Activated CD8-positive, alpha-beta T cell treated with anti-CD3 and anti-CD28 coated beads for 36 hours (primary cell): ENCODE results near the gene ZNF684. TPM values are rescaled to one million over a fixed set of nuclear protein-coding genes. Genes with fewer than 3 reads are reported as not detected.
"Not testable (repeated sequence)": the region's sequence is repeated elsewhere in the genome, so short reads cannot be mapped to it uniquely, and the experiment has no call there.

Experiments used
- ATAC-seq: fragments of 200-7000 bp; cut with Tn5 transposase; one replicate; pipeline ENCODE4 v1.10.0; 2021; ENCODE audit warnings: mild to moderate bottlenecking, moderate library complexity
- CTCF ChIA-PET: fragments of 350-600 bp; sonication (Branson Sonifier 250); formaldehyde crosslinking; loops from one replicate; lab custom pipeline; 2021; ENCODE audit warnings: antibody characterized with exemption; lab: Charles Lee
- POLR2A ChIA-PET: fragments of 350-600 bp; sonication (Branson Sonifier 250); formaldehyde crosslinking; loops from one replicate; lab custom pipeline; 2021; ENCODE audit warnings: antibody characterized with exemption; lab: Charles Lee
- DNase-seq: peaks from one replicate; pipeline ENCODE4 v3.0.0-alpha.2; 2020
- H3K27ac Mint-ChIP-seq: one replicate; pipeline ENCODE4 v1.8.0; 2021; ENCODE audit warnings: mild to moderate bottlenecking, mixed read lengths
- H3K27me3 Mint-ChIP-seq: one replicate; pipeline ENCODE4 v1.8.0; 2021; ENCODE audit warnings: mixed read lengths
- H3K36me3 Mint-ChIP-seq: one replicate; pipeline ENCODE4 v1.8.0; 2021; ENCODE audit warnings: low read depth, mixed read lengths
- H3K4me1 Mint-ChIP-seq: one replicate; pipeline ENCODE4 v1.8.0; 2021; ENCODE audit warnings: low read depth, mixed read lengths
- H3K4me3 Mint-ChIP-seq: one replicate; pipeline ENCODE4 v1.8.0; 2021; ENCODE audit warnings: mild to moderate bottlenecking, moderate library complexity, mixed read lengths
- H3K9me3 Mint-ChIP-seq: one replicate; pipeline ENCODE4 v1.8.0; 2021; ENCODE audit warnings: mixed read lengths
- CTCF ChIP-seq: fragments of 200-600 bp; IDR thresholded peaks from one replicate; pipeline ENCODE4 v1.8.0; 2022; ENCODE audit warnings: antibody characterized with exemption, mild to moderate bottlenecking
- intact Hi-C: fragments of 100-400 bp; cut with micrococcal nuclease; formaldehyde crosslinking; loops from one replicate; pipeline ENCODE4 v1.10.0; 2022
- total RNA-seq, 2 experiments: library from RNA; stranded (reverse); gene quantifications; one replicate each; pipeline ENCODE4 v1.2.3, GENCODE V29; 2021

ZNF684 gene
- 1 to 10 TPM; 4.2 to 4.4 TPM for total RNA-seq

- no peak for TF ChIP-seq CTCF
- intact Hi-C loops, result no loop called here
- peak within 1 kb of the TSS; percentile 93 for H3K4me3 Mint-ChIP-seq
- H3K9me3 Mint-ChIP-seq, result peaks cover 1% of the 10 kb centered on the region
- peak within 1 kb of the TSS; percentile 88 for H3K27ac Mint-ChIP-seq
- H3K36me3 Mint-ChIP-seq, result peaks cover 22% of the 10 kb centered on the region
- H3K27me3 Mint-ChIP-seq, result peaks cover 7% of the 10 kb centered on the region
- peak; percentile 91 for DNase-seq
- H3K4me1 Mint-ChIP-seq, result peaks cover 14% of the 10 kb centered on the region
- peak; percentile 98 for ATAC-seq
- POLR2A ChIA-PET, result interaction anchor here (0.6 to 1.7 kb wide), 6 partner anchors 17 to 449 kb away, joined by 3 to 5 read pairs (median 4); partner anchors contain the start of gene EXO5
- CTCF ChIA-PET, result interaction anchor here (1.0 to 2.9 kb wide), 14 partner anchors 10 to 421 kb away, joined by 3 to 23 read pairs (median 5); no protein-coding TSS in a partner anchor
These were observed at the start of gene ZNF684 for GRCh38 chr1:40531381-40532061. Gene ZNF684, plus strand, starts transcription at chr1:40531637. Its CDS starts 1,530 bp downstream, at chr1:40533167.

GRCh38 chr1:40495315-40495903, 36.0 kb upstream of the ZNF684 start:
- TF ChIP-seq CTCF, result no peak
- ATAC-seq (no peak), DNase-seq (no peak)
- Mint-ChIP-seq H3K9me3 (peaks cover 63% of the 10 kb centered on the region), H3K27ac (no peak overlapping the region), H3K4me1 (peaks cover 2% of the 10 kb centered on the region), H3K27me3 (no peaks in the 10 kb centered on the region), H3K36me3 (peaks cover 77% of the 10 kb centered on the region), H3K4me3 (no peak overlapping the region)
- POLR2A ChIA-PET, result no interaction called here
- CTCF ChIA-PET, result no interaction called here
- intact Hi-C loops, result no loop called here

- CTCF ChIA-PET, result interaction anchor here (0.9 kb wide), 1 partner anchor 30 kb away, joined by 4 read pairs; no protein-coding TSS in a partner anchor
- Mint-ChIP-seq H3K36me3 (peaks cover 69% of the 10 kb centered on the region), H3K9me3 (peaks cover 57% of the 10 kb centered on the region)
- not testable (repeated sequence) for ATAC-seq, H3K27ac Mint-ChIP-seq, H3K4me1 Mint-ChIP-seq, DNase-seq, H3K4me3 Mint-ChIP-seq, H3K27me3 Mint-ChIP-seq
- intact Hi-C loops, result loop anchor here (10.0 kb wide), 1 partner anchor 48 kb away; the partner anchor contains the start of gene ZFP69B
- POLR2A ChIA-PET, result interaction anchor here (0.8 to 1.5 kb wide), 3 partner anchors 9 to 25 kb away, joined by 3 read pairs; no protein-coding TSS in a partner anchor
These were observed 28.8 kb upstream of the ZNF684 start for GRCh38 chr1:40502651-40503050.

- DNase-seq (no peak), ATAC-seq (no peak)
- intact Hi-C loops, result loop anchor here (10.0 kb wide), 1 partner anchor 53 kb away; the partner anchor contains the start of gene ZFP69B
- no peaks in the 10 kb centered on the region for H3K27me3 Mint-ChIP-seq
- POLR2A ChIA-PET, result interaction anchor here (0.7 to 2.1 kb wide), 15 partner anchors 8 to 192 kb away, joined by 3 to 16 read pairs (median 4); partner anchors contain the start of genes ZFP69B and ZNF684
- H3K36me3 Mint-ChIP-seq, result peaks cover 64% of the 10 kb centered on the region
- H3K4me1 Mint-ChIP-seq, result peaks cover 15% of the 10 kb centered on the region
- H3K9me3 Mint-ChIP-seq, result peaks cover 38% of the 10 kb centered on the region
- H3K27ac Mint-ChIP-seq, result peak overlapping the region; percentile 90
- no peak for TF ChIP-seq CTCF
- CTCF ChIA-PET, result interaction anchor here (1.1 to 1.3 kb wide), 2 partner anchors 25 to 136 kb away, joined by 3 to 5 read pairs; no protein-coding TSS in a partner anchor
- H3K4me3 Mint-ChIP-seq, result peak overlapping the region; percentile 79
These were observed 23.5 kb upstream of the ZNF684 start for GRCh38 chr1:40507973-40508372.
